ENCODE data around the gene SMIM14.

GRCh38 chr4:39574946-39575345, 63.7 kb downstream of the SMIM14 start:
- TF ChIP-seq SIN3A (conservative IDR thresholded peaks at IDR 0.05 in 1 of 2, IDR thresholded peaks at IDR 0.05 in 1 of 2; ENCODE audit: low read depth in 1 of 2, low read length in 2 of 2) (no peak), BRCA1 (IDR thresholded peaks at IDR 0.05; ENCODE audit: low read depth, low read length) (no peak), POLR2AphosphoS5 (IDR thresholded peaks at IDR 0.05; ENCODE audit: low read depth, low read length) (no peak), CTCF (IDR thresholded peaks at IDR 0.05; ENCODE audit: control extremely low read depth in 1 of 3, insufficient read depth in 1 of 3, low read depth in 1 of 3, low read length in 3 of 3) (no peak), CEBPB (IDR thresholded peaks at IDR 0.05; ENCODE audit: low read depth, low read length) (peak; percentile 43; the same call in 1 of the 2 replicates)
